Measurements from ENCODE around the gene DDOST. TPM values are rescaled to one million over a fixed set of nuclear protein-coding genes. Genes with fewer than 3 reads are reported as not detected.
"Not testable (repeated sequence)": the region's sequence is repeated elsewhere in the genome, so short reads cannot be mapped to it uniquely, and the experiment has no call there.

DDOST gene
- polyA plus RNA-seq, 3 donors: 208 to 228 (median 226) TPM

- DNase-seq (ENCODE audit: low read depth in 3 of 3, low spot score in 2 of 3): no peak
These were observed 32.5 kb upstream of the DDOST start for GRCh38 chr1:20693623-20694022.

- no peak for DNase-seq (ENCODE audit: low read depth in 3 of 3, low spot score in 2 of 3)
These were observed 30.7 kb upstream of the DDOST start for GRCh38 chr1:20691872-20692271.

DNA sequence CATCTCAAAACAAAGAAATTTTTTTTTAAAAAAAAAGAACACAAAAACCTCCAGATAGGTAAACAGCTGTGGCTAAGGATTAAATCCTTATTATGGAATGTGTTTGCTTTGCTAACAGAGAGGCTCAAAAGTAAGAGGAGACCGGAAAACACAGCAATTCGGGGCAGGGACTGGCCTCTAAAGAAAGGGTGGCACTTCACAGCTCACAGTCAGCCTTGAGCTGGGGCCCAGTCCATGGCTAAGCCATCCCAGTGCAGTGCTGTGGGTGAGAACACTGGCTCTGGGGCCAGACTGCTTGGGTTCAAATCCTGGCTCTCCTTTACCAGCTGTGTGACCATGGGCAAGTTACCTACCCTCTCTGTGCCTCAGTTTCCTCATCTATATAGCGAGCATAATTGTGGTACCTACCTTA, 28.5 kb upstream of the DDOST start:
- DNase-seq (ENCODE audit: low read depth in 3 of 3, low spot score in 2 of 3): no peak

DNA sequence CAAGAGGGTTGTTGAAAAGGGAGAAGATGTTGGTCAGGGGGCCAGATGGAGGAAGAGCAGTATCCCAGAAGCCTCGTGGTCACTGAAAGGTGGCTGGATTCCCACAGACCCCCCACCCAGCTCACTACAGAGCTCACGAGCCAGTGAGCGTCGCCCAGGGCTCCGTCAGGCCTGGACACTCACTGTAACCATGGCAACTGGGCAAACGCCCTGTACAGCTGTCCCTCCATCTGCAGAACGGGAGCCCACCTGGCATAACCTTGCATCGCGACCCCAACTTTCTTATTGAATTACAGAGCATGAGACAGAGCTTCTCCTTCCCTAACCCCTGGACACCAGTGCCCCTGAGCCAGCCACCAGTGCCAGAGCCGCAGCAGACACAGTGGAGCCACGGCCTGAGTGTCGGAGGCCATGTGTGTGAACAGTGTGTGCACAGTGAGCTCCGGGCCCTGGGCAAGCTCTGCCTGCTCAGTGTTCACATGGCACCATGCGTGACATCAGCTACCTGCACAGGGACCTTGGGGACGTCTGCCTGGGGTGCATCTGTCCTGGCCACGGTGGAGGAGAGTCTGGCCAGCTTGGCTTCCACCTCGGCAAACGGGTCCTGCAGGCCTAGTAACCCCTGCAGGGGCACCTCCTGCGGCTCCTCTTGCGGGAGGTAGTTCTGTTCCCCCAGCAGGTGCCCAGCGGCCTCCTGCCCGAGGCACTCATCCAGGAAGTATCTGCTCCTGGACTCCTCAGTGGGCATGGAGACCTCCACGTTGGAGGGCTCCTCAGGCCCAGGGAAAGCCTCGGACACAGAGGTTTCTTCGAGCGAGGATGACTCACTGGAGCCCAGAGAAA, 25.9 kb upstream of the DDOST start:
- no peak for DNase-seq (ENCODE audit: low read depth in 3 of 3, low spot score in 2 of 3)

DNA sequence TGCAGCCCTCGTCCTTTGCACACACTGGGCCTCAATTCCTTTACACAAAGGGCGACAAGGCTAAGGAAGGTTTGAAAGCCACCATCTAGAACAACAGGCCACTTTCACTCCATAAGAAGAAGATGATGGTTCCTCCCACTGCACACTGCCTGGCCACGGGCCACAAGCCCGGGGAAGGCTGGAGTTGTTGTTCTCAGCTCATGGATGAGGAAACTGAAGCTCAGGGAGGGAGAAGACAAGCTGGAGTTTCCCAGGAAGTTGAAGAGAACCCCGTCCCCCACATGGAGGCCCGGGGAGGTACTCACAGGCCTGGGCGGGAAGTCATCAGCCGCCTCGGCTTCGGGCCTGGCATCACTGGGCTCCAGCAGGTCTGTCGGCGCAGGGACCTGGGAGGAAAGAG, 24.6 kb upstream of the DDOST start:
- DNase-seq (ENCODE audit: low read depth in 3 of 3, low spot score in 2 of 3): no peak

- DNase-seq (ENCODE audit: low read depth in 3 of 3, low spot score in 2 of 3): no peak
These were observed 24.0 kb upstream of the DDOST start for GRCh38 chr1:20685099-20685662.

DNA sequence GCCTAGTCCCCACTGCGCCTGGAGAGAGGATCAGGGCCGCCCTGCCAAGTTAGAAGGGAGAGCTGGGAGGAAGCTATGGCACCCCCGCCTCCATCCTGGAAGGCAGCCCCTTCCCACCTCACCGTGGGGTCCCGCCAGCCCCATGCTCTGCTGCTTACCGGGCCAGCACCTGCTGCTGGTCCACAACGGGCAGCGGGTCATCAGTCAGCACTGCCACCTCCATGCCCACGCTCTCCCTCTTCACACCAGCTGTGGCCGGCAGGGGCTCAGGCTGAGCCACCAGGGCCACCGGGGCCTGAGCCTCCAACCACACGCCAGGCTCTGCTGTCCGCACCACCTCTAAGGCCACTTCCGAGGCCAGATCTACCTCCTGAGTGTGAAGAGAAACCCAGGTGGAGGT, 23.5 kb upstream of the DDOST start:
- no peak for DNase-seq (ENCODE audit: low read depth in 3 of 3, low spot score in 2 of 3)

DNA sequence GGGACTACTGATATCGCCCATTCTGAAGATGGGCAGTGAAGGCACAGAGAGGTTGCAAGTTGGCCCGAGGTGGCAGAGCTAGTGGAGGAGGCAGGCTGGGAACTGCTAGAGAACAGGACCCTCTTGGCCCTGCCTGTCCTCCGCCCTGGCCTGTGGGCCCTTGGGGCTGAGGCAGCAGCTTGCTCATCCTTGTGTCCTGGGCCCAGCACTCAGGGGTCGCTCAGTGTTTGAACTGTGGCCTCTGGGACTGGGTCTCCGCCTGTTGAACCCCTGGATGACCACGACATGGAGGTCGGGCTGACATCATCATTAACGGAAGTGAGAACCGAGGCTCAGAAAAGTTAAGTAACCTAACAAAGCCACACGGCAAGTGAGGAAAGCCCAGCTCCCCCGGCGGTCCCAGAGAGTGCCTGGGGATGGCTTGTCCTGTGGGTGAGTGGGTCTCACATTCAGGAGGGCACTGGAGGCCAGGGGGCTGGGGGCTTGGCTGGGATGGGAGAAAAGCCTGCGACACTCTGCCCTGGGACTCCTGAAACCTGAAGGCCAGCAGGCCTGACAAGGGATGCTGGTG, 23.0 kb upstream of the DDOST start:
- no peak for DNase-seq (ENCODE audit: low read depth in 3 of 3, low spot score in 2 of 3)

- DNase-seq (ENCODE audit: low read depth in 3 of 3, low spot score in 2 of 3): no peak
These were observed 22.4 kb upstream of the DDOST start for GRCh38 chr1:20683614-20684013.

DNA sequence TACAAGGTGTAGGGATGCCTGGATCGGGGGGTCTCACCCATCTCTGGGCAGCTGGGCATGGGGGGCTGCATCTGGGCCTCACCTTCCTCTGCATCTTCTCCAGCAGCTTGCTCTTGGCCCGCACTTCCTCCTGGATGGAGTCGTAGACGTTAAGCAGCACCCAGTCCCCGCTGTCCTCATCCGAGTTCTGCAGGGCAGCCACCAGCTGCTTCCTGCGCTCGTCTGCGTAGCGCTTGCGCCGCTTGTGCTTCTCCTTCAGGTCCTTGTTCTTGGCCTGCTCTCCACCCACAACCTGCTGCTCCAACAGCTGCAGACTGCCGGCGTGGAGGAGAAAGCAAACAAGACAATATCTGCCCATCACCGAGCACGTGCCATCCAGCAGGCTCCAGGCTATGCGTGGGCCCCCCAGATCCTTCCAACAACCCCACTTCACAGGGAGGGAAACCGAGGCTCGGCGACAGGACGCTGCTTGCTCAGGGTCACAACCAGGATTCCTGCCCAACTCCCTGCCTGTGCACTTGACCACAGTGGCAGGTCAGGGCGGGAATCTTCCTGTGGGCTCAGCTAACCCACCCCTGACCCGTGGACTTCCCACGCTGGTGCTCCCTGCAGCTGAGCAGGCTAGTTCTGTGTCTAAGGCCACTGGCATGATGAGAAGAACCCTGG, 21.5 kb upstream of the DDOST start:
- DNase-seq (ENCODE audit: low read depth in 3 of 3, low spot score in 2 of 3): no peak

DNA sequence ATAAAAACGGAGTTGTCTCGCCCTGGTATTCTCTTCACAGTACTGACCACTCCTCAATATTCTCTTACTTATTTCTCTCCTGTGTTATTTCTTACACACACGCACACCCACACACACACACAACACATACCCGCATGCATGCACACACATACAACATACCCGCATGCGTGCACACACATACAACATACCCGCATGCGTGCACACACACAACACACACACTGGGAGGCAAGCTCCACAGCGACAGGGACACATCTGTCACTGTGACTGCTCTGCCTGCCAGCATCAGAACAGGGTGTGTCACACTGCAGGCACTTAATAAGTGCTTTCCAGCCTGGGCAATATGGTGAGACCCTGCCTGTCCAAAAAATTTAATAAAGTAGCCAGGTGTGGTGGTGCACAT, 20.8 kb upstream of the DDOST start:
- no peak for DNase-seq (ENCODE audit: low read depth in 3 of 3, low spot score in 2 of 3)

DNA sequence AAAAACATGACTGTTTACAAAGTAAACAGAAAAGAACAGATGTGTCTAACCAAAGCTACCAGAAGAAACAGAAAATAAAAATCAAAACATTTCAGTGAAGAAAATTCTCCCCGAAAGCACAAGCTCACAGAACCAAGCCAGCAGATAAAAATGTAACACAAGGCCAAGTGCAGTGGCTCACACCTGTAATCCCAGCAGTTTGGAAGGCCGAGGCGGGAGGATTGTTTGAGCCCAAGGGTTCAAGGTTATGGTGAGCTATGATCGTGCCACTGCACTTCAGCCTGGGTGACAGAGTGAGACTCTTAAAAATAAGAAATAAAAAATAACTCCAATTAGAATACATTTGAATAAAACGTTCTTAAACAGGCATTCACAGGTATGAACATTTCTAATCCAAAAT, 19.1 kb upstream of the DDOST start:
- DNase-seq (ENCODE audit: low read depth in 3 of 3, low spot score in 2 of 3): no peak

DNA sequence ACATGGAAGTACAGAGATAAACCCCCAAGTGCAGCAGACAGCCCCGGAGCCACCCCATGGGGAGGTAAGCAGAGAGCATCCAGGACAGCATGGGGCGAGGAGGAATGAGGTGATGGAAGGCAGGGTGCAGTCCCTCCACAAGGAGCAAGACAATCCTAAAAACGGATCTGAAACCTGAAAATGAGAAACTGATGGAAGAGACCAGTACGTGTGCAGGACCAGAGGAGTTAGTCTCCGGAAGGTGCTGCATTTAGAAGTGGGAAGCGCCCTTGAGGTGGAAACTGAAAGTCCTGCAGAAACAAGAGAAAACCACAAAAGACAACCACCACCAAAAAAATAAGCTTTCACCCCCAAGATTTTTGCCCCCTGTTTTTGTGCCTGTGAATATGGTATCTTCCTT, 17.4 kb upstream of the DDOST start:
- DNase-seq (ENCODE audit: low read depth in 3 of 3, low spot score in 2 of 3): no peak

- DNase-seq (ENCODE audit: low read depth in 3 of 3, low spot score in 2 of 3): not testable (repeated sequence)
These were observed 12.5 kb upstream of the DDOST start for GRCh38 chr1:20673626-20674025.

DNA sequence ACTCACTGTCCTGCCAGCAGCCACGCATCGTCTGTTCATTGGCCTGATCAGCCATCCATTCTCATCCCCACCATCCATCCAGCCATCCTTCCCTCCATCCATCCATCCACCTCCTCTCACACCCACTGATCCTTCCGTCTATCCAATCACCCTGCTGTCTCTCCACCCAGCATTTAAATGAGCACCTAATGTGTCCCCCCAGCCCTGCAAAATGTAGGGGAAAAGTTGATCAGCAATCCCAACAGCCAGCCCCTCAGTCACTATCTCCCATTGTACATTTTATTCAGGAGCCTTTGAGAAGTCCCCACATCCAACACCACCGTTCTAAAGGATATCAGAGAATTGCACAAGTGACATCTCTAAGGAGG, 11.1 kb upstream of the DDOST start:
- no peak for DNase-seq (ENCODE audit: low read depth in 3 of 3, low spot score in 2 of 3)

GRCh38 chr1:20670936-20671335, 9.8 kb upstream of the DDOST start:
- no peak for DNase-seq (ENCODE audit: low read depth in 3 of 3, low spot score in 2 of 3)

DNA sequence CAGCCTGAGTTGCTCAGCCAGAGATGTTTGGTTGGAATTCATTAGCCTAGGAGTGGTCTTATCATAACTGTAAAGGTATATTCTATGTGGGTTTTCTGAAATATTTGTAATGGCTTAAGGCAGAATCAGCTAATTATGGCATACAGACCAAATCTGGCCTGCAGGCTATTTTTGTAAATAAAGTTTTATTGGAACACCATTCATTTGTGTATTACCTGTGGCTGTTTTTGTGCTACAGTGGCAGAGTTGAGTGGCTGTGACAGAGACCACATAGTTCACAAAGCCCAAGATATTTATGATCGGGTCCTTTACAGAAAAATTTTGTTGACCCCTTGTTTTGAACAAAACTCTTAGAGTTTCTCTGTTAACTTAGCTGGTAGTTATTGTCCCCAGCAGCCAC, 7.4 kb upstream of the DDOST start:
- no peak for DNase-seq (ENCODE audit: low read depth in 3 of 3, low spot score in 2 of 3)

- DNase-seq (ENCODE audit: low read depth in 3 of 3, low spot score in 2 of 3): no peak
These were observed 5.6 kb upstream of the DDOST start for GRCh38 chr1:20666804-20667203.

DNA sequence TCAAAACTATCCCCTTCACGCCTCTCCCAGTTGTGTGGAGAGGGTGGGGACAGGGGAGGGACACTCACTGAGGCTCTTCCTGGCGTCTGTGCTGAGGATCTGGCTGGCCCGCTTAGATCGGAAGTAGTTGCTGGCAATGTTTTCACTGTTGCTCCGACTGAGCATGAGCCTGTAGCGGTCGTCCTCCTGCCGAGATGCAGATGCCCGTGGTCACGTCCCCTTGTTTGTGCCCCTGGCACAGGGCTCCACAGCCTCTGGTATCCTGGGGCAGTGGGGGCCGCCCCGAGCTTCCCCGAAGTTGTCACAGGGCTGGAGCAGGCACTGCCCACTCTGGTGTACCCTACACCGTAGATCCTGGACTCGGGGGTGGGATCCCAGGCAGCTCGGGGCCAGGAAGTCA, 5.0 kb upstream of the DDOST start:
- no peak for DNase-seq (ENCODE audit: low read depth in 3 of 3, low spot score in 2 of 3)

GRCh38 chr1:20665726-20666125, 4.6 kb upstream of the DDOST start:
- no peak for DNase-seq (ENCODE audit: low read depth in 3 of 3, low spot score in 2 of 3)

GRCh38 chr1:20663969-20664715, 3.0 kb upstream of the DDOST start:
- no peak for DNase-seq (ENCODE audit: low read depth in 3 of 3, low spot score in 2 of 3)
